Measurements from ENCODE around the gene LTBP2.

The LTBP2 gene

GRCh38 chr14:74647061-74647677 is 35.1 kb upstream of the LTBP2 start:
- TF ChIP-seq CTCF (IDR thresholded peaks at IDR 0.05), result no peak

DNA sequence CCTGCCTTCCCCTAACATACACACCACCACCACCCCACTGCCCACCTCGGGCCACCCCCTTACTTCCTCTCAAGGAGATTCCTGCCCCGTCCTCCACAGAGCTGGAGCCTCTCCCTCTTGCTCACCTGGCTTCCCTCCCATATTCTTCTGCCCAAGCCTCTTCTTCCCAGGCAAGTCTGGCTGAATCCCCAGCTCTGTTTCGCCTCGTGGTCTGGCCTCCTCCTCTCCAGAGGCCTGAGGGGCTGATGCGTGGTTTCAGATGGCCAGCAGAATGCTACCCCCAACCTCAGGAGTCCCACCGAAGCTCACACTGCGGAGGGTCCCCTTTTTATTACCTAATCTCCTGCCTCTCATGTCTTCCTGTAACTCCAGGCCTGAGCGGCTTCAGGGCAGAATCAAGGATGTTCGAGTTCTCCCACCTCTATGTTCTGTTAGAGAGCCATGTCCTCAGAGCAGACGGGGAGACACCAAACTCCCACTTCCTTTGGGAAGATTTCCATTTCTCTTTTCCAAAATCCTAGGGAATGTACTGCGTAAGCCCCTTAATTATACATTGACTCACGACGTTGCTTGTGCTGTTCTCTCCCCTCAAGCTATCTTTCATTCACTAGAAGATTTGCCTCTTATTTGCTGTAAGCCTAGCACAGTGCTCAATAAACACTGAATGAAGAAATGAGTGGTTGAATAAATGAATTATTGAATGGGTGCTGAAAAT is 33.9 kb upstream of the LTBP2 start:
- TF ChIP-seq CTCF (IDR thresholded peaks at IDR 0.05), result no peak

GRCh38 chr14:74645244-74645643 is 33.2 kb upstream of the LTBP2 start:
- TF ChIP-seq CTCF (IDR thresholded peaks at IDR 0.05), result no peak

DNA sequence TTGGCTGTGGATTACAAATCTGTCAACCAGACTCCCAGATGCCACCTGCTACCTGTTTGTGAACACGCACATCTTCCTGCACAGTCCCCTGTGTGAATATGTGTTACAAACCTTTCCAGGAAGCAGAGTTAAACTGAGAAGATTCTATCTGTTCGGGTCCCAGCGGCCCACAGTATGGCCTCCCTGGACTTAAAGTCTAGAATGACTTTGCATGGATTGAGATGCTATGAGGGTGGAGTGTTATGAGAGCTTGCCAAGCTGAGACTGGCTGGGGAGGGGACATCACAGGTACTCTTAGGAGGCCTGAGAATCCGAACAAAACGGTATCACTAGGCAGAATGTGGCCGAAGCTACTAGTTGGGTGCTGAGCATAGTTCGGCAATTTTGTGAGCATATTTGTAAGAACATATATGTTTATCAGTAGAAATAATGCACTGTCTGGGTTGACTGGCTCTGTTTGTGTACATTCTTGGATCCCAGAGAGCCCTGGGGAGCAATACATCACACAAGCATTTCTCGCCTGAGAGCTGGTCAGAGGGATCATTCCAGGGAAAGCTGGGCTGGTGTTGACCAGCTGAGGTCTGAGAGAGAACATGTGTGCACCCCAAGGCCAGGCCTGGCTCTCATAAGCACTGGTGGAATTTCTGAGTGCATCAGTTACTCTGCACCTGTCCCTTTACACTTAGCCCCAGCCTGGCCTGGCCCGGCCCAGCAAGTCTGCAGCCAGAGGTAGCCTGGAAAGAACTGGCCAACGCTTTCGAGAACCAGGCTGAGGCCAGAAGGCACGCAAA is 29.8 kb upstream of the LTBP2 start:
- no peak for TF ChIP-seq CTCF (IDR thresholded peaks at IDR 0.05)

DNA sequence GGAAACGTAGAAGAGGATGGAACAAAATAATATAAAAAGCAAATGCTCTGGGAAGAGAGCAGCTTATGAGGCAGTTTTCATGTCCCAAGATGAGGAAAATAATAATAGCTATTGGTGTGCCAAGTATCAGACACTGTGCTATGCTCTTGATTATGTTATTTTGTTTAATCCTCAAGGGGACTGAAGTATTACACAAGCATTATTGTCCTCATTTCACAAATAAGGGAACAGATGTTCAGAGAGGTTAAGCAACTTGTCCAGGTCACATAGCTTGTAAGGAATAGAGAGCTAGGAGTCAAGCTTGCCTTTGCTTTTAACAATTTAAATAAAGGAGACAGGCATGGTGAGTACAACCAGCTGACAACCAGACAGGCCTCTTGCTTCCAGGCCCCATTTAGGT is 26.9 kb upstream of the LTBP2 start:
- no peak for TF ChIP-seq CTCF (IDR thresholded peaks at IDR 0.05)

DNA sequence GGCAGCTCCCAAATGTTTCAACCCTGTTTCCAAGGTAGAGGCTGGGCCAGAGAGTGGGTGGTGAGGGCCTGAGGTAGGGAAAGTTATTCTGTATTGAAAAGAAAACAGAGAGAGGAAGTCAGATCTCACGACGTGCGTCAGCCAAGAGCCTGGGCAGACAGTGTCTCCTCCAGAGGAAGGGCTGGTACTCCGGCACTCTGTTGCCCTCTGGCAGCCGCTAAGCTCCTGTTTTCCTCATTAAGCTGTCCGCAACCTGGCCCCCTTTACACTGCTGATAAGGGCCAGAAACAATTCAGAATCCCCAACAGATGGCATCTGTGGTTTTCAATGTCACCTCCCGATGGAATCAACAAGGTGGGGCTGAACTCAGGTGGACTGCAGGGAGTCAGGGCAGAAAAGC is 26.0 kb upstream of the LTBP2 start:
- TF ChIP-seq CTCF (IDR thresholded peaks at IDR 0.05), result no peak

- TF ChIP-seq CTCF (IDR thresholded peaks at IDR 0.05), result no peak
Observed at GRCh38 chr14:74637178-74637550, 25.1 kb upstream of the LTBP2 start.
